ENCODE results near the gene FGF11.

GRCh38 chr17:7408863-7409262 lies 30.4 kb upstream of the FGF11 start:
- no peak for TF ChIP-seq CTCF (conservative IDR thresholded peaks at IDR 0.05 in 1 of 2, IDR thresholded peaks at IDR 0.05 in 1 of 2; ENCODE audit: extremely low read depth in 1 of 2, insufficient read depth in 1 of 2, low read depth in 1 of 2, low read length in 2 of 2)
- no peak for TF ChIP-seq EZH2 (IDR thresholded peaks at IDR 0.05; ENCODE audit: borderline replicate concordance, low read length)
